ENCODE measurements around the gene D2HGDH. TPM values are rescaled to one million over a fixed set of nuclear protein-coding genes. Genes with fewer than 3 reads are reported as not detected.
A peak's percentile ranks its signal among the peaks of the same experiment; 100 is the strongest.

D2HGDH gene
- total and polyA plus RNA-seq, 7 donors: 6.0 to 36.9 (median 12.0) TPM

GRCh38 chr2:241770936-241771285 lies 36.5 kb downstream of the D2HGDH start:
- Histone ChIP-seq H3K36me3 (no peaks in the 10 kb centered on the region), H3K9me3 (no peaks in the 10 kb centered on the region), H3K4me1 (peaks cover 0 to 10% (median 8%) of the 10 kb centered on the region in 4 donors), H3K27ac (no peak overlapping the region), H3K27me3 (peaks cover 5 to 55% (median 33%) of the 10 kb centered on the region in 3 donors), H3K4me3 (no peak overlapping the region)
- WGBS, 2 donors: 96% methylated on average over 12 of the region's 12 CpGs
- intact Hi-C loops (cut with DNase I): no loop called here
- no peak for DNase-seq
- TF ChIP-seq EP300 (IDR thresholded peaks at IDR 0.05) (no peak), POLR2AphosphoS5 (IDR thresholded peaks at IDR 0.05) (no peak), POLR2A (IDR thresholded peaks at IDR 0.05) (no peak), CTCF (IDR thresholded peaks at IDR 0.05) (no peak)

GRCh38 chr2:241771286-241772062 lies 37.0 kb downstream of the D2HGDH start:
- no peaks in the 10 kb centered on the region for H3K36me3 ChIP-seq
- no peaks in the 10 kb centered on the region for H3K9me3 ChIP-seq
- H3K27me3 ChIP-seq: peaks cover 5 to 59% (median 36%) of the 10 kb centered on the region in 3 donors
- TF ChIP-seq POLR2AphosphoS5 (IDR thresholded peaks at IDR 0.05) (no peak), CTCF (IDR thresholded peaks at IDR 0.05) (no peak), POLR2A (IDR thresholded peaks at IDR 0.05) (no peak), EP300 (IDR thresholded peaks at IDR 0.05) (no peak)
- peaks cover 0 to 10% (median 8%) of the 10 kb centered on the region in 4 donors for H3K4me1 ChIP-seq
- intact Hi-C loops (cut with DNase I): no loop called here
- H3K4me3 ChIP-seq: no peak overlapping the region
- 79 to 83% methylated on average over 38 of the region's 38 CpGs for WGBS, 2 donors
- DNase-seq: peak; percentile 81
- H3K27ac ChIP-seq: no peak overlapping the region

GRCh38 chr2:241772063-241772499 lies 37.7 kb downstream of the D2HGDH start:
- H3K27ac ChIP-seq: no peak overlapping the region
- DNase-seq: no peak
- intact Hi-C loops (cut with DNase I): no loop called here
- TF ChIP-seq POLR2A (IDR thresholded peaks at IDR 0.05) (no peak), EP300 (IDR thresholded peaks at IDR 0.05) (no peak), POLR2AphosphoS5 (IDR thresholded peaks at IDR 0.05) (no peak), CTCF (IDR thresholded peaks at IDR 0.05) (no peak)
- no peaks in the 10 kb centered on the region for H3K36me3 ChIP-seq
- H3K27me3 ChIP-seq: peaks cover 5 to 65% (median 40%) of the 10 kb centered on the region in 3 donors
- no peaks in the 10 kb centered on the region for H3K9me3 ChIP-seq
- 39 to 49% methylated on average over 9 of the region's 9 CpGs for WGBS, 2 donors
- no peak overlapping the region for H3K4me3 ChIP-seq
- H3K4me1 ChIP-seq: peaks cover 0 to 10% (median 8%) of the 10 kb centered on the region in 4 donors

- intact Hi-C loops (cut with DNase I): no loop called here
- Histone ChIP-seq H3K36me3 (no peaks in the 10 kb centered on the region), H3K27ac (no peak overlapping the region), H3K4me3 (no peak overlapping the region), H3K4me1 (peaks cover 0 to 10% (median 8%) of the 10 kb centered on the region in 4 donors), H3K27me3 (peaks cover 5 to 69% (median 40%) of the 10 kb centered on the region in 3 donors), H3K9me3 (no peaks in the 10 kb centered on the region)
- WGBS, 2 donors: 19 to 68% methylated on average over 29 of the region's 29 CpGs
- DNase-seq: peak; percentile 62
- TF ChIP-seq EP300 (IDR thresholded peaks at IDR 0.05): no peak
- no peak for TF ChIP-seq POLR2AphosphoS5 (IDR thresholded peaks at IDR 0.05)
- no peak for TF ChIP-seq CTCF (IDR thresholded peaks at IDR 0.05)
- TF ChIP-seq POLR2A (IDR thresholded peaks at IDR 0.05): no peak
These were observed 39.3 kb downstream of the D2HGDH start for GRCh38 chr2:241773511-241774418.

Data from sigmoid colon (tissue), 7 donors.